K562 (cell line): Measurements from ENCODE around the gene PSMC4. TPM values are rescaled to one million over a fixed set of nuclear protein-coding genes. Genes with fewer than 3 reads are reported as not detected.

Experiments used
- ARID1B ChIP-seq: fragments of 450-650 bp; IDR thresholded peaks from 2 replicates; pipeline ENCODE4 v1.6.1; 2016; ENCODE audit warnings: antibody characterized with exemption, mild to moderate bottlenecking, inconsistent platforms
- MTA1 ChIP-seq: fragments of 450-650 bp; IDR thresholded peaks from 2 replicates; pipeline ENCODE4 v1.6.1; 2017; ENCODE audit warnings: borderline replicate concordance
- MTA3 ChIP-seq: fragments of 450-650 bp; formaldehyde crosslinking; IDR thresholded peaks from 2 replicates; pipeline ENCODE4 v1.6.1; 2017; ENCODE audit warnings: mild to moderate bottlenecking, borderline replicate concordance
- NR2C2 ChIP-seq, 2 experiments: fragments of 200-800 bp in 1 of 2; sonication (Bioruptor generic) in 1 of 2; sonication (generic) in 1 of 2; formaldehyde crosslinking in 1 of 2; IDR thresholded peaks; 2 replicates each; pipeline versions ENCODE4 v1.6.1 to v1.8.0; 2016 to 2022; ENCODE audit warnings: mild to moderate bottlenecking in 1 of 2, missing compliant biosample characterization in 1 of 2, missing genetic modification characterization in 1 of 2, missing genetic modification reagents in 1 of 2
- SUPT5H ChIP-seq: fragments of 450-650 bp; IDR thresholded peaks from 2 replicates; pipeline ENCODE4 v1.6.1; 2016
- THRAP3 ChIP-seq: fragments of 450-650 bp; IDR thresholded peaks from 2 replicates; pipeline ENCODE4 v1.6.1; 2016; ENCODE audit warnings: mild to moderate bottlenecking, inconsistent platforms, borderline replicate concordance
- ZNF592 ChIP-seq: fragments of 450-650 bp; IDR thresholded peaks from 2 replicates; pipeline ENCODE4 v1.6.1; 2017; ENCODE audit warnings: antibody characterized with exemption, mild to moderate bottlenecking
- polyA plus RNA-seq, 8 experiments: library from polyadenylated mRNA; depleted of rRNA in 4 of 8; stranded (reverse) in 5 of 8; unstranded in 3 of 8; fragments of >200 nt; fragmentation: Nextera tagmentation in 2 of 8; fragmentation: Illumina TruSeq in 1 of 8; extraction: Ambion mirVana in 2 of 8; extraction: Trizol in 1 of 8; gene quantifications; 2 replicates each; pipeline versions ENCODE4 v1.2.1 to v1.2.3, GENCODE V29; 2011 to 2014; ENCODE audit warnings: inconsistent platforms in 1 of 8, missing spikeins in 1 of 8
- total RNA-seq, 7 experiments: library from RNA; depleted of rRNA in 6 of 7; stranded (reverse); fragments of >200 nt in 6 of 7; fragmentation: Illumina TruSeq in 2 of 7; extraction: Trizol in 2 of 7; gene quantifications; 2 replicates each; pipeline versions ENCODE4 v1.2.1 to v1.2.3, GENCODE V29; 2011 to 2021; ENCODE audit warnings: low replicate concordance in 1 of 7

The PSMC4 gene
- total and polyA plus RNA-seq, 9 of the 15 experiments (the other 6 are each of a cell fraction or from before 2014, with no cell fraction given), result 45.9 to 475 (median 142) TPM

- TF ChIP-seq THRAP3 (no peak), ARID1B (peak; percentile 54), MTA3 (0 out of 2 replicates have a peak, but pooled peaks have one; percentile 19), SUPT5H (peak; percentile 33), MTA1 (peak; percentile 31; the same call in 1 of the 2 replicates), ZNF592 (0 out of 2 replicates have a peak, but pooled peaks have one; percentile 2), NR2C2 (CRISPR knock-in tag; IDR thresholded peaks at IDR 0.05) (no peak), NR2C2 (tag; IDR thresholded peaks at IDR 0.05) (peak; percentile 66; the same call in 1 of the 2 replicates)
These were observed 1.1 kb upstream of the PSMC4 start (continued) for GRCh38 chr19:39969681-39970424.
